HG02678 (cell line): ENCODE results near the gene ADAMTS15.

ENCODE experiments used
- ATAC-seq: cut with Tn5 transposase; IDR thresholded peaks from one replicate; pipeline ENCODE4 v1.9.1; 2021; ENCODE audit warnings: mild to moderate bottlenecking, moderate library complexity; ENCODE audit not compliant: unreplicated experiment

The ADAMTS15 gene, protein sequence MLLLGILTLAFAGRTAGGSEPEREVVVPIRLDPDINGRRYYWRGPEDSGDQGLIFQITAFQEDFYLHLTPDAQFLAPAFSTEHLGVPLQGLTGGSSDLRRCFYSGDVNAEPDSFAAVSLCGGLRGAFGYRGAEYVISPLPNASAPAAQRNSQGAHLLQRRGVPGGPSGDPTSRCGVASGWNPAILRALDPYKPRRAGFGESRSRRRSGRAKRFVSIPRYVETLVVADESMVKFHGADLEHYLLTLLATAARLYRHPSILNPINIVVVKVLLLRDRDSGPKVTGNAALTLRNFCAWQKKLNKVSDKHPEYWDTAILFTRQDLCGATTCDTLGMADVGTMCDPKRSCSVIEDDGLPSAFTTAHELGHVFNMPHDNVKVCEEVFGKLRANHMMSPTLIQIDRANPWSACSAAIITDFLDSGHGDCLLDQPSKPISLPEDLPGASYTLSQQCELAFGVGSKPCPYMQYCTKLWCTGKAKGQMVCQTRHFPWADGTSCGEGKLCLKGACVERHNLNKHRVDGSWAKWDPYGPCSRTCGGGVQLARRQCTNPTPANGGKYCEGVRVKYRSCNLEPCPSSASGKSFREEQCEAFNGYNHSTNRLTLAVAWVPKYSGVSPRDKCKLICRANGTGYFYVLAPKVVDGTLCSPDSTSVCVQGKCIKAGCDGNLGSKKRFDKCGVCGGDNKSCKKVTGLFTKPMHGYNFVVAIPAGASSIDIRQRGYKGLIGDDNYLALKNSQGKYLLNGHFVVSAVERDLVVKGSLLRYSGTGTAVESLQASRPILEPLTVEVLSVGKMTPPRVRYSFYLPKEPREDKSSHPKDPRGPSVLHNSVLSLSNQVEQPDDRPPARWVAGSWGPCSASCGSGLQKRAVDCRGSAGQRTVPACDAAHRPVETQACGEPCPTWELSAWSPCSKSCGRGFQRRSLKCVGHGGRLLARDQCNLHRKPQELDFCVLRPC

DNA sequence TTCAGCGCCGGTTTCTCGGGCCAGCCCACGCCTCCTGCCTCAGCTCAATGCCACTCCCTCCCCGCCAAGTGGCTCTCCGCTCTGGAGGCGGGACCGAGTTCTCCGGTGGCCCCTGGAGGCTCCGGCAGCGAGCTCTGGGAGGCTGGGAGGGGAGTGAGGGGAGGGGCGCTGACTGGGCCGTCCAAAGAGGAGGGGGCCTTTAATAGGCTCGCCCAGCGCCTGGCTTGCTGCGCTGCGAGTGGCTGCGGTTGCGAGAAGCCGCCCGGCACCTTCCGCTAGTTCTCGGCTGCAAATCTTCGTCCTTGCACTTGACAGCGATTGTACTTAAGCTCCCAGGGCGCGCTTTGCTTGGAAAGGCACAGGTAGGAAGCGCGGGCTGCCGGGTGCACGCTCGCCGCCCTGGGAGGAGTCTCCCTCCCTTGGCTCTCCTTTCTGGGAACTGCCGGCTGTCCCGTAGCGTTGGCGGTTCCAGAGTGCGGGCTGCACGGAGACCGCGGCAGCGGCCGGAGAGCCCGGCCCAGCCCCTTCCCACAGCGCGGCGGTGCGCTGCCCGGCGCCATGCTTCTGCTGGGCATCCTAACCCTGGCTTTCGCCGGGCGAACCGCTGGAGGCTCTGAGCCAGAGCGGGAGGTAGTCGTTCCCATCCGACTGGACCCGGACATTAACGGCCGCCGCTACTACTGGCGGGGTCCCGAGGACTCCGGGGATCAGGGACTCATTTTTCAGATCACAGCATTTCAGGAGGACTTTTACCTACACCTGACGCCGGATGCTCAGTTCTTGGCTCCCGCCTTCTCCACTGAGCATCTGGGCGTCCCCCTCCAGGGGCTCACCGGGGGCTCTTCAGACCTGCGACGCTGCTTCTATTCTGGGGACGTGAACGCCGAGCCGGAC, at the start of gene ADAMTS15:
Gene ADAMTS15, plus strand, starts transcription at position 230 of the 894 bp plus-strand sequence. Its CDS starts 329 bp downstream, at position 559.
- ATAC-seq, result no peak

DNA sequence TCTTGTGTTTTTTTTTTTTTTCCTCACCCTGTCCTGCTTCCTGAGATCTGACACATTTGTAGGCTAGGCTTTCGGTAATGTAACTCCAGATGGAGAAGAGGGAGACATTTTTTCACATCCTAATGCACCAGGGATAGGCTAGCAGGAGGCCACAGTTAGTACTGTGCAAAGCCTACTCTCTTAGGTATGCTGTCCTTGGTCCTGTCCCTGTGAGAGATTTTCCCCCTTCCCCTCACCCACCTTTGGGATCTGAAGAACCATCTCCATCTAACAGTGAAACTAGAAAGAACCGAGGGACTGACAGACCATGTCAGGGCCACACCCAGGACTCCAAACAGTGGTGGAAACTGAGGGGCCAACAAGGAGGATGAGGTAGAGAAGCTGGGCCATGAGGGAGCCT, 49.2 kb upstream of the ADAMTS15 start:
- ATAC-seq, result no peak

DNA sequence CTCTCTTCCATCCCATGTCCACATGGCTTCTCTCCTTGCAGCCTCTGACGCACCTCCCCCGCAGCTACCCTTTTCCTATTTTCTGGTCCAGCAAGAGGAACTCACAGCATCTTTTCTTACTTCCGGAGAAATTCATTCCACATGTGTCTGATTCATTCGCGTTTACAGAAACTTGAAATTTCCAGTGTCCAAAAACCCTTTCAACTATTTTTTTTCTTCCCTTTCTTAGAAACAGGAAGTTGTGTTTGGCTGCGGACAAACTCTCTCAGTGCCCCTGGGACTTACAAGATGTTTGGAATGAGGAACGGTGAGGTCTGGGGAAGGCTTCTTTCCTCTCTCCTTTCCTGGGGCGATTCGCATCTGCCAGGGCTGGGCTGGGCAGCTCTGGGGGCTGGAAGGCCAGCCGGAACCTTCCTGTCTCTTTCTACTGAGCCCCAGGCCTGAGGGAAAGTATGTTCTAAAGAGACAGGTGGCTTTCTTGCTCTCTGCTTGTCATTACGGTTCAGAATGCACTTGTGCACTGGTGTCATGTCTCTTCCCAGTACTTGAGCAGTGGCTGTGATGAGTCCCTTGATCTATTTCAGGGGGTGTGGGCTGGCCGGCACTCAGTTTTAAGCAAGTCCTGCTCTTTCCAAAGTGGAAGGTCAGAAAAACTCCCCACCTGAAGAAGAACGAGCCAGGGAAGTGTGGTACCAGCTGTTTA, 47.5 kb upstream of the ADAMTS15 start:
- ATAC-seq, result no peak

DNA sequence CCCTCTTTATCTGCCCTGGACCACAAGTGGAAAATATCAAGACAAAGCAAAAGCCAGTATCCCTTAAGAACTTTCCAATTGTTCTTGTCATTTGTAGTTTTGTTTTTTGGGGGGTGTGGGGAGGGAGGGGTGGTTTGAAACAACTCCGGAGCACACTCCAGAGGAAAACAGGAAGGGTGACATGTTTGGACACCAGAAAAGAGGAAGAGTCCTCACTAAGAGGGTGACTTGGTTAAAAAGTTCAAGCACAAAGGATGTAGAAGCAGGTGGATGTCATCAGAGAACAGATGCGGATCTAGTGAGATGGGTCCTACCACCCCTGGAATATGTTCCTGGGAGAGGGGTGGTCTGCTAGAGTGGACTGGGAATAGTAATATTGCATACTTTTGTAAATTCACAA, 45.9 kb upstream of the ADAMTS15 start:
- no peak for ATAC-seq

DNA sequence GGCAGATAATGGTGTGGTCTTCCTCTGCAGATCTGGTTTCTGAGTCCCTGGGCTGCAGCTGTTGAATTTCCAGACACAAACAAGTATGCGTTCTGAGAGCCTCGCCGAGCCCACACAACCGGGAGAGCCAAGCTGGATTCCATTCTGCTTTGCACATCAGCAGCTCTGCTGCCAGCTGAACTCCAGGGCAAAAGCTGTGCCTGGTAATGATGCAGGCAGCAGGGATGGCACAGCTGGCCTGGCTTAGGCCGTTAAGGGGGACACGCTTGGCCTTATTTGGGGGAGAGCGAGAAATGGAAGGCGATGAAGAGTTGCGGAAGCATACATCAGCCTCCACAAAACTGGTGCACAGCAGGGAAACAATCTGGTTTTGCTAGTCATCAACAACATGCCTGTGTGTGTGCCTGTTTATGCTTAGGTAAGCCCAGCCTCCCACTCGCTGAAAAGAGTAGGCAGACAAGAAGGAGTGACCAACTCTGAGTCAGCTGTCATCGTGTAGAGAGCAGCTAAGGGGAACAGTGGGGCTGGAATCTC, 45.1 kb upstream of the ADAMTS15 start:
- no peak for ATAC-seq

DNA sequence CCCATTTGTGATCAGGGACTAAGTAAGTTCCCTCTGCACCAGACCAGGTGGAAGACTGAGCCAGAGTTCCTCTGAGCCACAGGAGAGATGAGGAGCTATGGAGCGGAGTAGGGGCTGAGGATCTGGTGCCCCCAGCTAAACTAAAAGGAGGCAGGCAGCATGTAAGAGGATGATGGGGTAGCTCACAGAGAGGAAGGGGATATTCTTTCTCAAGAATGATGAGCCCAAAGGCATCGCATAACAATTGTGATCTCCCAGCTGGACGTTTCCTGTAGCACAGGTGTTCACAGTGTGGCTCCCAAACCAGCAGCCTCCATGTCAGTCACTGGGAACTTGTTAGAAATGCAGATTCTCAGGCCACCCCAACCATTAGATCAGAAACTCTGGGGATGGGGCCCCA, 44.5 kb upstream of the ADAMTS15 start:
- ATAC-seq, result no peak

DNA sequence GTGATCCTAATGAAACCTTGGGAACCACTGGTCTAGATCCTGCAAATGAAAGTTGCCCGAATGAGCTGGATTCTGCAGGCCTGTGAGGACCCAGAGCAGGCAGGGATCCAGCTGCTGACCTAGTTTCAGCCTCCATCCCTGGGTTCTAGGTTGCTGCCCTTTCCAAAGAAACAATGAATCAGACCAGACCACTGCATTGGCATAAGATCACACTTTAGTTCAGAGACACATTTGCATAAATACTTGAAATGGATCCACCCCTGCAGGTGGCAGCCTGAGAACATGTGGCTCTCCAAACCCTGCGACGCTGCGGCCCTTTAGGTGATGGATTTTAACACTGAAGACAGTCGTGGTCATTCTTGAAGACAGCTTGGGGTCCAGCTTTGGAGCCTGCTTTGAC, 43.7 kb upstream of the ADAMTS15 start:
- ATAC-seq, result no peak

DNA sequence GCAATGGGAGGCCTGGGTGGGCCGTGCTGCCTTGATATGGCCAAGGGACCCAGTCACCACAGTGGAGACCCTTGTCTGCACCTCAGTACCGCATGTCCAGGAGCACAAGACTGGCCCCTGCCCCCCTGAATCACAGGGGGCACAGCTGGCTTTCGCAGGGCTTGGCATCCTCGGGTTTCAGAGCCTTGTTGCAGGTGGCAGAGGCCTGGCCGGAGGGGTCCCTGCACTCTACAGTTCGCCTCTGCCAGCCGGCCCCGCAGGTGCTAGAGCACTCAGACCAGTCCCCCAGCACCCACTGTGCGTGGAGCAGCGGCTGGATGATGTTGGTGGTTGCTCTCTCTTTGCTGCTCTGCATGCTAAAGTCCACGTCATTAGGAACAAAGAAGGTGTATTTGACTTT, 43.0 kb upstream of the ADAMTS15 start:
- ATAC-seq, result no peak

DNA sequence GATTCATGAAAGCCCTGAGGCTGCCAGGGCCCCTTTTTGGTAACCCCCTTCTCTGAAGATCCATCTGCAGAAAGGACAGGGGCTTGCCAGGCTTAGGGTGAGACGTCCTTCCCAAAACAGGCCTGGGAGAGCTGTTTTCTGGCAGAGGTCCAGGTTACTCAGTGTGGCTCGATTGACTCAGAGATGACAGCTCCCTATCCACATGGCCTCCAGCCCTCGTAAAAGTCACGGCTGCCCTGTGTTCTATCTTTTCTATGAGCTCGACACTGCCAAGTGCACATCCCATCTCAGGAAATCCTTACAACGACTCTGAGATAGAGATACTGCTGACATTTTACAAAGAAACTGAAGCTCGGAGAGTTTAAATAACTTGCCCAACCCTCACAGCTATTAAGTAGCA, 40.5 kb upstream of the ADAMTS15 start:
- no peak for ATAC-seq

DNA sequence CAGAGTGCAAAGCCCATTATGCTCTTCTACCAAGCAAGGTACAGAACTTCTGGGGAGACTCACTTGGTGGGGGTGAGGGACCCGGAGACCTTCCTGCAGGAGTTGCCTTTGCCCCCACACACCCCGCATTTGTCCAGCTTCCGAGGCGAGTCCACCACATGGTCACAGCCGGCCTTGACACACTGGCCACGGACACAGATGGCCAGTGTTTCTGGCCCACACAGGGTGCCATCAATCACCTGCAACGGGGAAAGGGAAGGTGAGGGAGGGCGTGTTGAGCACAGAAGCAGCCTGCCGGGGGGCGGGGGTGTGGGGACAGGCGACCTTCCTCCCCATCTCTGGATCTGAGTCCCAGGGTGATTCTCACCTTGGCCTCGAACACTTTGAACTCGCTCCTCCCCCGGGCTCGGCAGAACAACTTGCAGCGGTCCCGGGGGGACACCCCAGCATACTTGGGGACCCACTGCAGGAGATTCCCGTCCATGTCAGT, 40.0 kb upstream of the ADAMTS15 start:
- no peak for ATAC-seq

DNA sequence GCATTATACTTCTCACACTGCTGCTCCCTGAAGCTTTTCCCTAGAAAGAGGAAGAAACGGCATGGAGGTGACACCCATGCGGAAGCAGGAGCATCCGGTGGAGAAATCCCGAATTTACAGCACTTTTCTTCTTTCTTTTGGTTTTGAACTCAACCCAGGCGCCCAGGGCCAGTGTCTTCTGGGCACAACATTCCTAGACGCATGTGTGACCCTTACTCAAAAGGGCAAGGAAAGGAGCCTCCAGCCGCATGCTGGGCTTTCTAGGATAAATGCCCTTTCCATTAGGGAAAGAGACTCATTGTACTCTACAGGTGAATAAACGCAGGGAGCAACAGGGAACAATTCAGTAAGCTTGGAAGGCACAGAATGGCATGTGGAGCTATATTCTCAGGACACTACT, 39.5 kb upstream of the ADAMTS15 start:
- ATAC-seq, result no peak

DNA sequence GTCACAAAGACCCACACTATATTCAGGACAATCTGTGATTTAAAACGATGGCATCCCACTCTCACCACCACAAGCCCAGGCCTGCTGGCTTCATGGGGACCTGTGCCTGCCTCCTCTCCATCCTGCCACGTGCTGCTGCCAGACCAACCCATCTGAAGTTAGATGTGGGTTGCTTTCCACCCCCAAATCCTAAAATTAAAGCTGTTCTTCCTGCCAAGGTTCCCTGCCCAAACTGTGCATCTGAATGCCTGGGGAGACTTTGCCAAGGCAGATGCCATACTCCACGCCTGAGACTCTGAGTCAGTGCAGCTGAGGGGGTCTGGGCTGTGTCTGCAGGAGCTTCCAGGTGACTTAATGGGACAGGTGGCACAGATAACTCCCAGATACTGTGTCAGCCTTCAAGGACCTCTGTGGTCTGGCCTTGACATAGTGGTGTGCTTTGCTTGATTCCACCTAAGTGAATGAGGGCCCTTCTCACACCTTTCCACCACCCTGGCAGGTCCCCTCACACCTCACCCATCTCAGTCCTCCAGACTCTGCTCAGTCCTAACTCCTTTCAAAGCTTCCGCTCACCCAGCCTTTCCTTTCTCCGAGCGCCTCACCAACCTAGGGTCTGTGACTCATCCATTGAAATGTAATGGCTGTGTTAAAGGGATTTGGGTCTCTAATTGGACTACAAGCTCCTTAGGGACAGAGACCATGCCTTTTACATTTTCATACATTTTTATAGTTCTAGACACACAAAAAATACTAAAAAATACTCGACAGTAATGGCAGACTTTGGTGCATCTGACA, 38.7 kb upstream of the ADAMTS15 start:
- ATAC-seq, result no peak

DNA sequence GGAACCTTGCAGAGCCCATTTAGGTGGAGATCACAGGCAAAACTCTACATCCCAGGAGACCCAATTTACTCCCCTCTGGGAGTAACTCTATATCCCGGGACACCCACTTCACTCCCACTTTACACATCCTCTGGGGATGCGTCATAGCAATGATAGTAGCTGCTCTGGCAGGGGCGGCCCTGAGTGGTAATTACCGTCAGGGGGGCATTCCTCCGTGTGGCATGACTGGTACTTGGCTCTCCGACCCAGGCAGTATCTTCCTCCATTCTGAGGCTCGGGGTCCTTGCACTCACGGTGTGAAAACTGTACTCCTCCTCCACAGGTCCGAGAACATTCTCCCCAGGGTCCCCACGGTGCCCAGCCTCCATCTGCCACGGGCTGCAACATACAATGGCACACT, 37.2 kb upstream of the ADAMTS15 start:
- ATAC-seq, result no peak

DNA sequence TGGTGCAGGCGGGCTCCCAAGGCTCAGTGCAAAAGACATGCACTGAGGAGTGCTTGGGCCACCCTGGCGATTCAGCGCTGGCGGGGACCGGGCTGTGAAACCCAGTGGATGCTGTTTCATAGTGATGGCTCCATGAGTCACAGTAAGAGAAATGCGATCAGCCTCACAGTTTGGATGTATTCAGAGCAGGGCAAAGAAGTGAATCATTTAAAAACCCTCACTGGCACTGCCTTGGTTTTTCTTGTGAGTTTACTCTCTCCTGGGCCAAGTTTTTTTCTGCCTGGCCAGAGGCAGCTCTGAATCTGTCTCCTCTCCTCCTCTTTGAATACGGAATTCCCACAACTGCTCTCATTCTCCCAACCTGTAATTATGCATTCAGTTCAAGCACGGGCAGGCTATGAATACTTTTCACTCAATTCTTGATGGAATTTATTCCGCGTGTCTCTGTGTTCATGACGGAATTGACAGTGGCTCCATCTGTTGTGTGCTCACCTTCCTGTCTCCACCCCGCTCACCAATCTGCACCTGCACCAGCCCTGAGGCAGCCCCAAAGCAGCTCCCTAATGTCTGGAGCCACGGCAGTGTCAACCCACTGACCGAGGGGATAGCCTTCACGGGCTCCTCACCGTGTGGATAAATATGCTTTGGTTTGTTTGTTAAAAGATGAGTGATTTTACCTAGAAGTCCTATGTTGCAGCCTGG, 34.9 kb upstream of the ADAMTS15 start:
- no peak for ATAC-seq

DNA sequence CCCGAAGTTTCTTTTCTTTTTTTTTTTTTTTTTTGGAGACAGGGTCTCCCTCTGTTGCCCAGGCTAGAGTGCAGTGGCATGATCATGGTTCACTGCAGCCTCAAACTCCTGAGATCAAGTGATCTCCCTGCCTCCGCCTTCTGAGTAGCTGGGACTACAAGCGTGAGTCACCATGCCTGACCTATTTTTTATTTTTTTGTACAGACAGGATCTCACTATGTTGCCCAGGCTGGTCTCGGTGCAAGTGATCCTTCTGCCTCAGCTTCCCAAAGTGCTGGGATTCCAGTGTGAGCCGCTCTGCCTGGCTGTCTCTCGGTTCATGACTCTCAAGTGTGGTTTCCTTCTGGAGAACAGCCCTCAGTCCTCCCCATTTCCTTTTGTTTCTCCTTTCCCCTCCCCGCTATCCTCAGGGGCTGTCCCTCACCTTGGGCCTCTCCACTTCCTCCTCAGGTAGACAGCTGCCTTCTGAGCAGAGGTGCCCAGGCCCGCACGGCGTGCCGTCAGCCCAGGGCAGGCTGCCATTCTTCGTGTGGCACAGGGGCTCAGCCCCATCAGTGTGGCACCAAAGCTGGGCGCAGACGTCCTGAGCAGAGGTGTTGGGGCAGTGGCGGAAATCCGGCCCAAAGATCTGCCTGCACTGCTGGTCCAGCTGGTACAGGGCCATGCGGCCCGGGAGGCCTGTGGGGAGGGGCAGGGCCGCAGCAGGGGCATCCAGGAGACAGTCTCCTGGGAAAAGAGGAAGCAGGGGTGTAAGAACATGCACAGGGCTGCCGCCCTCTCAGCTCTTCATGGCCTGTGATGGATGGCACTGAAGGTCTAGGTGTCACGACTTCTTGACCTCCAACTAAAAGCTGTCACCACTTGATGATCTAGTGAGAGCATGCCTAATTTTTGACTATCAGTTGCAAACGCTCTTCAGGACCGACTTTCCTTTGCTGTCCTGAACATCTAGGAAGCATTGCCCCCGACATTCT, 34.1 kb upstream of the ADAMTS15 start:
- no peak for ATAC-seq

DNA sequence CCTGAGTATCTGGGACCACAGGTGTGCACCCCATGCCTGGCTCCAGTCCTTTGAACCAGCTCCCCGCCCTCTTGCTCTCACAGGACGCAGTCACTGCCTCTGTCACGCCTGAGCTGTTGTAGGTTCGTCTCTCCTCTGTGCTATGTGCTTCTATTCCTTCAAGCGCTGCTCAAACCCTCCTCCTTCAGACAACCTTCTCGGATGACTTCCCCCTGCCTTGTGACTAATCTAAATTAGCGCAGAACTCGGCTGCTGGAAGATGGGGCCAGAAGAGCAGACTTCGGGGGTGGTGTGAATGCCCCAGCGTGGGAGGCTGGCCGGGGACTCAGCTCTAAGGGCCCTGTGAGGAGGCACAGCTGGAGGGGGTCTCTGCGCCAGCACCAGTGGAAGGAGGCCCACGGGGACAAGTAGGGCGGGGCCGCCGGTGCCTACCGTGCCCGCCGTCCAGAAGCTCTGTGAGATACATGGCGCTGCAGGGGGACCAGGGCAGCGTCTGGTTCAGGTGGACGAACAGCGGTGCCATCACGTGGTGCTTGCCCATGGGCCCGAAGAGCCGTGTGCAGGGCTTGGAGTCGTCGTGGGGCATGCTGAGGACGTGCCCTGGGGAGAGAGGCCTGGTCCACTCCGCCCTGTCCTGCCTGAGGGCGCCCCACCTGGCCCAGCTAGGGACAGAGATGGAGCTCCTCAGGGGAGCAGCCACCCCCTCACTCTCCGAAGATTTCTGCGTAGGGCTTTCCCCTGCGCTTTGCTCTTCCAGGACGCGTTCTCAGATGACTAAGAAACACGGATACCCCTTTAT, 32.5 kb upstream of the ADAMTS15 start:
- ATAC-seq, result no peak

DNA sequence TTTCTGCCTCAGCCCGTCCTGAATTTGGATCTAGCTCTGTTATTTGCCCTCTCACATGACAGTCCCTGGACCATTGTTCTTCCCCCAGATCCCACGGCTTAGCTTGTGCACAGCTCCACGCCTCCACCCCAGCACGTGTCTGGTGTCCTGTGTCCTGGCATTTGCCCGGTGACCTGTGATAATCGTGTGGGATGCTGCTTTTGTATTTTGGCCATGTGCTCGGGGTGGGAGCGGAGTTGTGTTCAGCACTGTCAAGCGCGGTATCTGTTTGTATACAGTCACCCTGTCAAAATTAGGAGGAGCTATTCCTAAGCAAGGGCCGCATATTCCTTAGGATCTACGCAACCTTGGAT, 31.9 kb upstream of the ADAMTS15 start:
- ATAC-seq, result no peak
